Central memory CD8-positive, alpha-beta T cell (primary cell): ENCODE results near the gene CACNA2D3.

Source experiments
- ATAC-seq: fragments of 150-1000 bp; cut with Tn5 transposase; replicated peaks from 2 replicates; pipeline ENCODE4 v1.10.0; 2022; ENCODE audit warnings: mild to moderate bottlenecking, moderate FRiP score, moderate number of reproducible peaks; ENCODE audit not compliant: poor library complexity, severe bottlenecking; ENCODE audit errors: extremely low read depth
- DNase-seq, 2 donors: peaks; one replicate each; pipeline ENCODE4 v3.0.0; 2021; ENCODE audit warnings: low spot score in 2 of 2
- H3K27ac Mint-ChIP-seq: one replicate; pipeline ENCODE4 v1.8.0; 2022; ENCODE audit warnings: low read depth, mild to moderate bottlenecking, moderate library complexity, mixed read lengths
- H3K27me3 Mint-ChIP-seq: one replicate; pipeline ENCODE4 v1.8.0; 2022; ENCODE audit warnings: mixed read lengths
- H3K36me3 Mint-ChIP-seq: one replicate; pipeline ENCODE4 v1.8.0; 2022; ENCODE audit warnings: mild to moderate bottlenecking, moderate library complexity, mixed read lengths; ENCODE audit not compliant: insufficient read depth
- H3K4me1 Mint-ChIP-seq: one replicate; pipeline ENCODE4 v1.8.0; 2022; ENCODE audit warnings: mixed read lengths
- H3K4me3 Mint-ChIP-seq: one replicate; pipeline ENCODE4 v1.8.0; 2022; ENCODE audit warnings: mild to moderate bottlenecking, moderate library complexity, mixed read lengths
- H3K9me3 Mint-ChIP-seq: one replicate; pipeline ENCODE4 v1.8.0; 2022; ENCODE audit warnings: mixed read lengths

The CACNA2D3 gene

GRCh38 chr3:54279005-54279583 lies 156.7 kb downstream of the CACNA2D3 start:
- Mint-ChIP-seq H3K4me3 (no peak overlapping the region), H3K27ac (no peak overlapping the region), H3K36me3 (no peaks in the 10 kb centered on the region), H3K4me1 (no peaks in the 10 kb centered on the region), H3K27me3 (peaks cover 19% of the 10 kb centered on the region), H3K9me3 (peaks cover 12% of the 10 kb centered on the region)
- no peak for DNase-seq
- ATAC-seq: no peak

- no peaks in the 10 kb centered on the region for H3K4me1 Mint-ChIP-seq
- ATAC-seq (no peak), DNase-seq (no peak)
- H3K27ac Mint-ChIP-seq: no peak overlapping the region
- H3K9me3 Mint-ChIP-seq: peaks cover 7% of the 10 kb centered on the region
- H3K36me3 Mint-ChIP-seq: no peaks in the 10 kb centered on the region
- H3K27me3 Mint-ChIP-seq: peaks cover 19% of the 10 kb centered on the region
- H3K4me3 Mint-ChIP-seq: no peak overlapping the region
Observed at GRCh38 chr3:54283470-54283869, 161.1 kb downstream of the CACNA2D3 start.

- Mint-ChIP-seq H3K4me1 (no peaks in the 10 kb centered on the region), H3K27me3 (no peaks in the 10 kb centered on the region), H3K27ac (no peak overlapping the region), H3K9me3 (peaks cover 5% of the 10 kb centered on the region), H3K36me3 (no peaks in the 10 kb centered on the region), H3K4me3 (no peak overlapping the region)
- ATAC-seq (no peak), DNase-seq (no peak)
Observed at GRCh38 chr3:54294214-54294613, 171.9 kb downstream of the CACNA2D3 start.

- Mint-ChIP-seq H3K36me3 (no peaks in the 10 kb centered on the region), H3K9me3 (peaks cover 12% of the 10 kb centered on the region), H3K4me1 (no peaks in the 10 kb centered on the region), H3K4me3 (no peak overlapping the region), H3K27me3 (no peaks in the 10 kb centered on the region), H3K27ac (no peak overlapping the region)
- DNase-seq (no peak), ATAC-seq (no peak)
Observed at GRCh38 chr3:54296531-54296930, 174.2 kb downstream of the CACNA2D3 start.

- H3K4me3 Mint-ChIP-seq: no peak overlapping the region
- no peaks in the 10 kb centered on the region for H3K4me1 Mint-ChIP-seq
- H3K9me3 Mint-ChIP-seq: peaks cover 12% of the 10 kb centered on the region
- no peak overlapping the region for H3K27ac Mint-ChIP-seq
- ATAC-seq: no peak
- no peak for DNase-seq
- H3K36me3 Mint-ChIP-seq: no peaks in the 10 kb centered on the region
- H3K27me3 Mint-ChIP-seq: no peaks in the 10 kb centered on the region
Observed at GRCh38 chr3:54299169-54299935, 177.0 kb downstream of the CACNA2D3 start.

- H3K9me3 Mint-ChIP-seq: peaks cover 7% of the 10 kb centered on the region
- ATAC-seq (no peak), DNase-seq (no peak)
- H3K4me1 Mint-ChIP-seq: no peaks in the 10 kb centered on the region
- no peak overlapping the region for H3K27ac Mint-ChIP-seq
- H3K4me3 Mint-ChIP-seq: no peak overlapping the region
- no peaks in the 10 kb centered on the region for H3K36me3 Mint-ChIP-seq
- peaks cover 13% of the 10 kb centered on the region for H3K27me3 Mint-ChIP-seq
Observed at GRCh38 chr3:54303517-54304375, 181.4 kb downstream of the CACNA2D3 start.

- ATAC-seq (no peak), DNase-seq (no peak)
- H3K9me3 Mint-ChIP-seq: peaks cover under 1% of the 10 kb centered on the region
Observed at GRCh38 chr3:54304877-54305276, 182.5 kb downstream of the CACNA2D3 start.

GRCh38 chr3:54305409-54306099 lies 183.2 kb downstream of the CACNA2D3 start:
- Mint-ChIP-seq H3K27ac (no peak overlapping the region), H3K9me3 (no peaks in the 10 kb centered on the region), H3K4me3 (no peak overlapping the region), H3K27me3 (peaks cover 13% of the 10 kb centered on the region), H3K4me1 (no peaks in the 10 kb centered on the region), H3K36me3 (no peaks in the 10 kb centered on the region)
- ATAC-seq: no peak
- no peak for DNase-seq

More at GRCh38 chr3:54304877-54305276, 182.5 kb downstream of the CACNA2D3 start:
- peaks cover 13% of the 10 kb centered on the region for H3K27me3 Mint-ChIP-seq
- no peak overlapping the region for H3K4me3 Mint-ChIP-seq
- H3K4me1 Mint-ChIP-seq: no peaks in the 10 kb centered on the region
- no peak overlapping the region for H3K27ac Mint-ChIP-seq
- H3K36me3 Mint-ChIP-seq: no peaks in the 10 kb centered on the region

- H3K36me3 Mint-ChIP-seq: no peaks in the 10 kb centered on the region
- H3K9me3 Mint-ChIP-seq: no peaks in the 10 kb centered on the region
- peaks cover 13% of the 10 kb centered on the region for H3K27me3 Mint-ChIP-seq
- no peaks in the 10 kb centered on the region for H3K4me1 Mint-ChIP-seq
- DNase-seq: no peak
- H3K4me3 Mint-ChIP-seq: no peak overlapping the region
- no peak overlapping the region for H3K27ac Mint-ChIP-seq
- no peak for ATAC-seq
Observed at GRCh38 chr3:54307566-54308180, 185.3 kb downstream of the CACNA2D3 start.

- no peak for ATAC-seq
Observed at GRCh38 chr3:54309601-54310000, 187.2 kb downstream of the CACNA2D3 start.

GRCh38 chr3:54311211-54311747 lies 188.9 kb downstream of the CACNA2D3 start:
- Mint-ChIP-seq H3K36me3 (no peaks in the 10 kb centered on the region), H3K27ac (no peak overlapping the region), H3K27me3 (peaks cover 6% of the 10 kb centered on the region), H3K4me1 (no peaks in the 10 kb centered on the region), H3K9me3 (peaks cover 6% of the 10 kb centered on the region), H3K4me3 (no peak overlapping the region)
- ATAC-seq: no peak
- DNase-seq: no peak

More at GRCh38 chr3:54309601-54310000, 187.2 kb downstream of the CACNA2D3 start:
- H3K27me3 Mint-ChIP-seq: peaks cover 13% of the 10 kb centered on the region
- H3K4me1 Mint-ChIP-seq: no peaks in the 10 kb centered on the region
- peaks cover 6% of the 10 kb centered on the region for H3K9me3 Mint-ChIP-seq
- DNase-seq: no peak
- no peaks in the 10 kb centered on the region for H3K36me3 Mint-ChIP-seq
- H3K27ac Mint-ChIP-seq: no peak overlapping the region
- no peak overlapping the region for H3K4me3 Mint-ChIP-seq
